AG04450 (cell line): ENCODE results near the gene KCNK4. TPM values are rescaled to one million over a fixed set of nuclear protein-coding genes. Genes with fewer than 3 reads are reported as not detected.

Experiments
- CTCF ChIA-PET: fragments of 300-600, 350-600 bp; formaldehyde crosslinking; extraction: SDS; loops from one replicate; lab custom pipeline; 2022; ENCODE audit warnings: antibody characterized with exemption, inconsistent platforms; lab: Charles Lee
- POLR2A ChIA-PET: fragments of 350-600 bp; formaldehyde crosslinking; extraction: SDS; loops from one replicate; lab custom pipeline; 2021; ENCODE audit warnings: antibody characterized with exemption, inconsistent platforms; lab: Yijun Ruan, JAX
- DNase-seq: peaks from one replicate; pipeline ENCODE4 v3.0.0-alpha.2; 2011; ENCODE audit warnings: low read depth, low spot score
- H3K27ac ChIP-seq: one replicate; pipeline ENCODE4 v1.5.1; 2012; ENCODE audit warnings: low read depth, low read length, control low read depth
- H3K27me3 ChIP-seq: one replicate; pipeline ENCODE4 v1.6.0; 2012; ENCODE audit warnings: low read length; ENCODE audit not compliant: control insufficient read depth, insufficient read depth
- H3K4me3 ChIP-seq: 2 replicates; pipeline ENCODE4 v1.5.1; 2011; ENCODE audit warnings: mild to moderate bottlenecking, low read depth, low read length, control low read depth
- H3K9me3 ChIP-seq: 2 replicates; pipeline ENCODE4 v1.5.1; 2012; ENCODE audit warnings: low read length; ENCODE audit not compliant: control insufficient read depth, insufficient read depth
- CTCF ChIP-seq: IDR thresholded peaks from 2 replicates; pipeline ENCODE4 v1.5.1; 2011; ENCODE audit warnings: low read depth, low read length, control low read depth, inconsistent platforms
- polyA plus RNA-seq: library from polyadenylated mRNA; depleted of rRNA; stranded (reverse); fragments of >200 nt; gene quantifications from 2 replicates; pipeline ENCODE4 v1.2.3, GENCODE V29; 2011

KCNK4 gene
- polyA plus RNA-seq, 1 experiment, result not detected

DNA sequence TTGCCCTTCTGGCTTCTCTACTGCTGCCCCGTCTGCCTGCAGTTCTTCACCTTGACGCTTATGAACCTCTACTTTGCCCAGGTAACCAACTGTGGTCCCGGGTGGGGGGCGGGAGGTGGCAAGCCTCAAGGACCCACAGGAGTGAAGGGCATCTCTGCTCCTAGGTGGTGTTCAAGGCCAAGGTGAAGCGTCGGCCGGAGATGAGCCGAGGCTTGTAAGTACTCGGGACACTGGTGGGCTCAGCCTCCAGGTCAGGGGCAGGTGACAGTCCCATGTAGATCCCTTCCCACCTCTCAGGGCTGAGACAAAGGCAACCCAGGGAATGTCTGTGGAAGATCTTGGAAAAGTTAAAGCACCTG is 4.3 kb upstream of the KCNK4 start:
- Histone ChIP-seq H3K27ac (no peak overlapping the region), H3K4me3 (0 out of 2 replicates have a peak overlapping the region, but pooled peaks have one; percentile 73), H3K27me3 (peaks cover 10% of the 10 kb centered on the region), H3K9me3 (no peaks in the 10 kb centered on the region)
- DNase-seq, result no peak
- ChIA-PET CTCF (interaction anchor here (12.0 kb wide), 1 partner anchor 16 kb away, joined by 124 read pairs; the partner anchor contains the start of gene CATSPERZ), POLR2A (interaction anchor here (0.6 kb wide), 1 partner anchor 603 kb away, joined by 10 read pairs; no protein-coding TSS in a partner anchor)
- no peak for TF ChIP-seq CTCF

DNA sequence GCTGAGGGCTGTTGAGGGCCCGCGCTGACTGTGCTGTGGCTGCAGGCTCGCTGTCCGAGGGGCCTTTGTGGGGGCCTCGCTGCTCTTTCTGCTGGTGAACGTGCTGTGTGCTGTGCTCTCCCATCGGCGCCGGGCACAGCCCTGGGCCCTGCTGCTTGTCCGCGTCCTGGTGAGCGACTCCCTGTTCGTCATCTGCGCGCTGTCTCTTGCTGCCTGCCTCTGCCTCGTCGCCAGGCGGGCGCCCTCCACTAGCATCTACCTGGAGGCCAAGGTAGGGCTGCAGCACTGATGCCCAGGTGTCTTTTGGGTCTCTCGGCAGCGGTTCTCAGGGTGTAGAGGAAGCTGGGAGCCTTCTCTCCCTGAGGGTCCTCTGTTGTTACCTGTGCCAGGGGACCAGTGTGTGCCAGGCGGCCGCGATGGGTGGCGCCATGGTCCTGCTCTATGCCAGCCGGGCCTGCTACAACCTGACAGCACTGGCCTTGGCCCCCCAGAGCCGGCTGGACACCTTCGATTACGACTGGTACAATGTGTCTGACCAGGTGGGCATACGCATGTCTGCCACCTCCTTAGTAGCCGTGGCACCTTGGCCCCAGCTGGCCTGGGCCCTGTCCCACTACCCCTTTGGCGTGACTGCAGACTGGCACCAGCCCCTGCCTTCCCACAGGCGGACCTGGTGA is 3.3 kb upstream of the KCNK4 start:
- no peaks in the 10 kb centered on the region for H3K9me3 ChIP-seq
- ChIA-PET POLR2A (interaction anchor here (0.6 kb wide), 1 partner anchor 24 kb away, joined by 3 read pairs; no protein-coding TSS in a partner anchor), CTCF (interaction anchor here (12.0 kb wide), 1 partner anchor 15 kb away, joined by 124 read pairs; the partner anchor contains the start of gene CATSPERZ)
- DNase-seq, result no peak
- no peak overlapping the region for H3K27ac ChIP-seq
- no peak overlapping the region for H3K4me3 ChIP-seq
- TF ChIP-seq CTCF, result no peak
- peaks cover 19% of the 10 kb centered on the region for H3K27me3 ChIP-seq

GRCh38 chr11:64288353-64288750 is 2.8 kb upstream of the KCNK4 start:
- Histone ChIP-seq H3K4me3 (no peak overlapping the region), H3K27ac (no peak overlapping the region), H3K27me3 (peaks cover 24% of the 10 kb centered on the region), H3K9me3 (no peaks in the 10 kb centered on the region)
- no peak for DNase-seq
- no peak for TF ChIP-seq CTCF
- ChIA-PET POLR2A (no interaction called here), CTCF (interaction anchor here (12.0 kb wide), 1 partner anchor 14 kb away, joined by 124 read pairs; the partner anchor contains the start of gene CATSPERZ)

DNA sequence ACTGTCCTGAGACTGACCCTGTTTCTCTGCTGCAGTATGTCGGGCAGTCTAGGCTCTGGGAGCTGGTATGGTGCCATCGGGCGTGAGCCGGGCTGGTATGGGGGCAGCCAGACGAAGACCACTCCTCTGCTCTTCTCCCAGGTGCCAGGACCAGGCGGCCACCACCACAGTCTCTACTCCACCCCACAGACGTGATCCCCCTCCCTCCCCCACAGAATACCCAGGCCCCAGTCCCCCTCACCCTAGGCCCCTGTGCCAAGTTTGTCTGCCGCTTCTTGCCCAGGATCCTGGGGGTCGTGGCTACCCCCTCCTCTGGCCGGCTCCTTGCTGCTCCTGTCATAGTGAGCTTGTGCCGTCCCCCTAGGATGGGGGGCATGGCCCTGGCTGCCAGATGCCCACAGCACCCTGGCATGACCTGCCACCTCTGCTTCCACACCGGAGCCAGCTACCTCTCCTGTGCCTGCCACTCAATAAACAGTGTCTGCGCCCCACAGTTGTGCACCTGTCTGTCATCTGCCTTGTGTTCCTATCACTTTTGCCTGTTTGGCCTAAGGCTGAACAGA is 2.0 kb upstream of the KCNK4 start:
- Histone ChIP-seq H3K27me3 (peaks cover 28% of the 10 kb centered on the region), H3K4me3 (no peak overlapping the region), H3K9me3 (no peaks in the 10 kb centered on the region), H3K27ac (no peak overlapping the region)
- POLR2A ChIA-PET, result no interaction called here
- no peak for DNase-seq
- no peak for TF ChIP-seq CTCF
- CTCF ChIA-PET, result interaction anchor here (0.6 to 12.0 kb wide), 2 partner anchors 14 to 37 kb away, joined by 3 to 124 read pairs; partner anchors contain the start of gene CATSPERZ
